Measurements from ENCODE around the gene C22orf15.

DNA sequence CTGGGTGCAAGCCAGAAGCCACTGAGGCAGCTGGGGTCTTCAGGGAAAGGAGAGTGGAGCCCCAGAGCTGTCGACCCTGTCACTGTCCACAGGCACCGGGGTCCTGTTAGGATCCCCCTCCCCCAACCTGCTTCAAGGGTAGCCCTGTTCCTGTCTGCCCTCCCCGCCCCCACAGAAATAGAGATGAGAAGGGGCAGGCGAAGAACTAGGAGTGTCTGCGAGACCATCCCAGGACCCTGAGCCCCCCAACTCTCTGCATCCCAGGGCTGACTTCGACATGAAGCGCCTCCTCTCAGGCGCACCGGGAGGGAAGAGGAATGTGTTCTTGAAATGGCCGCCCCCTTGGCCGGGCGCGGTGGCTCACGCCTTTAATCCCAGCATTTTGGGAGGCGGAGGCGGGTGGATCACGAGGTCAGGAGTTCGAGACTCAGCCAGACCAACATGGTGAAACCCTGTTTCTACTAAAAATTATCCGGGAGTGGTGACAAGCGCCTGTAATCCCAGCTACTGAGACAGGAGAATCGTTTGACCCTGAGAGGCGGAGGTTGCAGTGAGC is 11.3 kb upstream of the C22orf15 start:
- TF ChIP-seq CTCF (conservative IDR thresholded peaks at IDR 0.05; ENCODE audit: low read length): no peak
- TF ChIP-seq EZH2phosphoT487 (IDR thresholded peaks at IDR 0.05; ENCODE audit: borderline replicate concordance, low read depth, low read length): no peak
